BJ (cell line): ENCODE results near the gene MCOLN2. TPM values are rescaled to one million over a fixed set of nuclear protein-coding genes. Genes with fewer than 3 reads are reported as not detected.

Experiments
- CTCF ChIA-PET: fragments of 350-600 bp; formaldehyde crosslinking; extraction: SDS; loops from one replicate; lab custom pipeline; 2021; ENCODE audit warnings: antibody characterized with exemption, inconsistent platforms; lab: Yijun Ruan, JAX
- POLR2A ChIA-PET: fragments of 300-600 bp; sonication (Branson Sonifier 250); formaldehyde crosslinking; extraction: SDS; loops from one replicate; lab custom pipeline; 2021; ENCODE audit warnings: antibody characterized with exemption; lab: Charles Lee
- DNase-seq: peaks from one replicate; pipeline ENCODE4 v3.0.0-alpha.2; 2011; ENCODE audit warnings: low read depth
- H3K27me3 ChIP-seq: 2 replicates; pipeline ENCODE4 v1.6.0; 2011; ENCODE audit warnings: low read length; ENCODE audit not compliant: control insufficient read depth, insufficient read depth
- H3K36me3 ChIP-seq: 2 replicates; pipeline ENCODE4 v1.5.1; 2011; ENCODE audit warnings: low read length; ENCODE audit not compliant: control insufficient read depth, insufficient read depth
- H3K4me3 ChIP-seq: 2 replicates; pipeline ENCODE4 v1.5.1; 2011; ENCODE audit warnings: low read depth, mild to moderate bottlenecking, control low read depth, low read length
- CTCF ChIP-seq: IDR thresholded peaks from 2 replicates; pipeline ENCODE4 v1.5.1; 2011; ENCODE audit warnings: low read depth, mild to moderate bottlenecking, control low read depth, inconsistent platforms, low read length, moderate library complexity; ENCODE audit not compliant: insufficient read depth
- polyA plus RNA-seq: library from polyadenylated mRNA; depleted of rRNA; stranded (reverse); fragments of >200 nt; gene quantifications from 2 replicates; pipeline ENCODE4 v1.2.3, GENCODE V29; 2011

Gene MCOLN2
- polyA plus RNA-seq, 1 experiment = 0.29 TPM

- peak; percentile 82 for TF ChIP-seq CTCF
- CTCF ChIA-PET = interaction anchor here (0.5 to 2.7 kb wide), 20 partner anchors 11 to 790 kb away, joined by 3 to 17 read pairs (median 5); partner anchors contain the start of gene CTBS
- no peak overlapping the region for H3K4me3 ChIP-seq
- H3K36me3 ChIP-seq = no peaks in the 10 kb centered on the region
- no peaks in the 10 kb centered on the region; the same call in 1 of the 2 replicates for H3K27me3 ChIP-seq
- DNase-seq = no peak
- POLR2A ChIA-PET = no interaction called here
These were observed 60.6 kb downstream of the MCOLN2 start for GRCh38 chr1:84936116-84936810.

GRCh38 chr1:84933011-84933611, 63.8 kb downstream of the MCOLN2 start:
- ChIA-PET CTCF (interaction anchor here (0.7 to 1.2 kb wide), 3 partner anchors 10 to 90 kb away, joined by 3 to 6 read pairs (median 3); no protein-coding TSS in a partner anchor), POLR2A (no interaction called here)
- H3K4me3 ChIP-seq = no peak overlapping the region
- no peaks in the 10 kb centered on the region for H3K36me3 ChIP-seq
- H3K27me3 ChIP-seq = peaks cover 4% of the 10 kb centered on the region; the same call in 1 of the 2 replicates
- no peak for DNase-seq
- no peak for TF ChIP-seq CTCF

DNA sequence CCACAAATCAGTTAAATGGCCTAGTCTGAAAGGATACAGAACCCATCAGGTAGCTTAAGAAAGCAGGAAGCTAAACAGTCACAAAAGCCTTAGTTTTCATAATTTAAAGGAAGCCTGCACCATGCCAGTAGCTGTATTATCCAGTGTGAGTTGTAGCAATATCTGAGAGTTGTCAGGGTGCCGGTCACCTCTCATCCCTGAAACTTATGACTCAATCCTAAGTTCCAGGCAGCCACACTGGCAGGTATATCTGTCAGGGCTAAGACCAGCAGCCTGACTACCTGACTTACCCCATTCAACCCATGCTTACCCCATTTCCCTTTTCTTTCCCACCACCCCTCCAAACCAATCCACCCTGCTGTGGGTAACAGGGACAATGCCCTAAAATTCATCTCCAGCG, 66.1 kb downstream of the MCOLN2 start:
- TF ChIP-seq CTCF = no peak
- ChIA-PET CTCF (no interaction called here), POLR2A (interaction anchor here (0.7 kb wide), 1 partner anchor 11 kb away, joined by 3 read pairs; no protein-coding TSS in a partner anchor)
- DNase-seq = no peak
- H3K27me3 ChIP-seq = peaks cover 5% of the 10 kb centered on the region
- H3K4me3 ChIP-seq = no peak overlapping the region
- no peaks in the 10 kb centered on the region for H3K36me3 ChIP-seq

- ChIA-PET CTCF (no interaction called here), POLR2A (no interaction called here)
- DNase-seq = no peak
- H3K27me3 ChIP-seq = peaks cover 5% of the 10 kb centered on the region
- no peak overlapping the region for H3K4me3 ChIP-seq
- no peaks in the 10 kb centered on the region for H3K36me3 ChIP-seq
- TF ChIP-seq CTCF = no peak
These were observed 66.6 kb downstream of the MCOLN2 start for GRCh38 chr1:84930329-84930728.

DNA sequence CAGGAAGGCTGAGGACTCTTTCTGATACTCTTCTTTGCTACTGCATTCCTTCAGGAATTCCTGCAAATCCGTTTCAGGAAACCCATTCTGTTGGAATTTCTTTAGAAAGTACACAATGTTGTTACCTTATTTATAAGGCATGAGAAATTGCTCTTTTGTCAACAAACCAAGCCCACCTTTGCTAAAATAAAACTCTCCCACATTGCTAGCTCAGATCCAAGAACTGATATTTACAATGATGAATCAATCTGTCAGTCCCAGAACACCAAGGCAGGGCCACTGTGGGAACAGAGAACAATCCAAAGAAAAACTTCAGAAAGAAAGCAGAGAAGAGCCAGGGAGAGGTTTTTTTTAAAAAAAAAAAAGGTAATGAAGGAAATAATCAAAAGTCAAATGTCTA, 67.3 kb downstream of the MCOLN2 start:
- no peak overlapping the region for H3K4me3 ChIP-seq
- CTCF ChIA-PET = interaction anchor here (1.3 kb wide), 1 partner anchor 15 kb away, joined by 6 read pairs; no protein-coding TSS in a partner anchor
- POLR2A ChIA-PET = no interaction called here
- TF ChIP-seq CTCF = no peak
- DNase-seq = no peak
- H3K27me3 ChIP-seq = peaks cover 5% of the 10 kb centered on the region
- no peaks in the 10 kb centered on the region for H3K36me3 ChIP-seq
